ENCODE data around the gene RNF180. TPM values are rescaled to one million over a fixed set of nuclear protein-coding genes. Genes with fewer than 3 reads are reported as not detected.

Gene RNF180
- total RNA-seq, 4 donors from 2014 or later, result 50.5 to 99.0 (median 63.1) TPM

DNA sequence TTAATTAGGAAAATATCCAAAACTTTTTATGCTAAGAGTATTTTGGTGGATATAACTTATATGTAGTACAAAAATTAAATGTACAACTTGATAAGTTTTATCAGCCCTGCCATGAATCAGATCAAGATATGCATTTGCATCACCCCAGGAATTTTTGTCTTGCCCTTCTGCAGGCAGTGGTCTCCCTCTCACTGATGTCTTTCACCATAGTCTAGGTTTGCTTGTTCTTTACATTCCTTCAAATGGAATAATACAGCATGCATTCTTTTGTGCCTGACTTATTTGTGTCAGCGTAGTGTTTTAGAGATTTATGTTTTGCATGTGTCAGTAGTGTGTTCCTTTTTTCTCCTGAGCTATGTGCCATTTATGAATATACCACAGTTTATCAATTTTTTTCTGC is 36.4 kb downstream of the RNF180 start:
- Histone ChIP-seq H3K9me3 (no peaks in the 10 kb centered on the region), H3K27ac (no peak overlapping the region), H3K36me3 (no peaks in the 10 kb centered on the region), H3K4me1 (no peaks in the 10 kb centered on the region), H3K4me3 (replicated peaks in 1 of 3) (no peak overlapping the region), H3K27me3 (no peaks in the 10 kb centered on the region)
- 94 to 97% methylated on average over 1 of the region's 1 CpG for WGBS, 2 donors
- no peak for DNase-seq
- intact Hi-C loops (cut with DNase I), result no loop called here
- TF ChIP-seq, protein P1, sequence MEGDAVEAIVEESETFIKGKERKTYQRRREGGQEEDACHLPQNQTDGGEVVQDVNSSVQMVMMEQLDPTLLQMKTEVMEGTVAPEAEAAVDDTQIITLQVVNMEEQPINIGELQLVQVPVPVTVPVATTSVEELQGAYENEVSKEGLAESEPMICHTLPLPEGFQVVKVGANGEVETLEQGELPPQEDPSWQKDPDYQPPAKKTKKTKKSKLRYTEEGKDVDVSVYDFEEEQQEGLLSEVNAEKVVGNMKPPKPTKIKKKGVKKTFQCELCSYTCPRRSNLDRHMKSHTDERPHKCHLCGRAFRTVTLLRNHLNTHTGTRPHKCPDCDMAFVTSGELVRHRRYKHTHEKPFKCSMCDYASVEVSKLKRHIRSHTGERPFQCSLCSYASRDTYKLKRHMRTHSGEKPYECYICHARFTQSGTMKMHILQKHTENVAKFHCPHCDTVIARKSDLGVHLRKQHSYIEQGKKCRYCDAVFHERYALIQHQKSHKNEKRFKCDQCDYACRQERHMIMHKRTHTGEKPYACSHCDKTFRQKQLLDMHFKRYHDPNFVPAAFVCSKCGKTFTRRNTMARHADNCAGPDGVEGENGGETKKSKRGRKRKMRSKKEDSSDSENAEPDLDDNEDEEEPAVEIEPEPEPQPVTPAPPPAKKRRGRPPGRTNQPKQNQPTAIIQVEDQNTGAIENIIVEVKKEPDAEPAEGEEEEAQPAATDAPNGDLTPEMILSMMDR (IDR thresholded peaks at IDR 0.05), result no peak
- no peak for TF ChIP-seq POLR2A (IDR thresholded peaks at IDR 0.05)

DNA sequence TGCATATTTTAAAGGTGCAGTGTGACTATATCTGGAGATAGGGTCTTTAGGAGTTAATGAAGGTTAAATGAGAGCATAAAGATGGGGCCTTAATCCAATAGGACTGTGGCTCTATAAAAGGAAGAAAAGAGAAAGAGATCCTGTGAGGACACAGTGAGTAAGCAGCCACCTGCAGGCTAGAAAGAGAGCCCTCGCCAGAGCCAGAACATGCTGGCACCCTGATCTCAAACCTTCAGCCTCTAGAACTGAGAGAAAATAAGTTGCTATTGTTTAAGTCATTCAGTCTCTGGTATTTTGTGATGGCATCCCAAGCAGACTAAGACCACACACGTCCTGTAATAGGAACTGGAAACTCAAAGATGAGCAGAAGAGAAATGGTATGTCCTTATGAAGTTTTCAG is 41.0 kb downstream of the RNF180 start:
- no peaks in the 10 kb centered on the region for H3K4me1 ChIP-seq
- no peak overlapping the region for H3K4me3 ChIP-seq (replicated peaks in 1 of 3)
- no peaks in the 10 kb centered on the region for H3K27me3 ChIP-seq
- no peak for TF ChIP-seq POLR2A (IDR thresholded peaks at IDR 0.05)
- TF ChIP-seq, protein P1 (IDR thresholded peaks at IDR 0.05), result no peak
- H3K9me3 ChIP-seq, result no peaks in the 10 kb centered on the region
- intact Hi-C loops (cut with DNase I), result loop anchor here (5.0 kb wide), 1 partner anchor 59 kb away; no protein-coding TSS in a partner anchor
- 84 to 89% methylated on average over 2 of the region's 2 CpGs for WGBS, 2 donors
- DNase-seq, result no peak
- no peak overlapping the region for H3K27ac ChIP-seq
- H3K36me3 ChIP-seq, result no peaks in the 10 kb centered on the region

DNA sequence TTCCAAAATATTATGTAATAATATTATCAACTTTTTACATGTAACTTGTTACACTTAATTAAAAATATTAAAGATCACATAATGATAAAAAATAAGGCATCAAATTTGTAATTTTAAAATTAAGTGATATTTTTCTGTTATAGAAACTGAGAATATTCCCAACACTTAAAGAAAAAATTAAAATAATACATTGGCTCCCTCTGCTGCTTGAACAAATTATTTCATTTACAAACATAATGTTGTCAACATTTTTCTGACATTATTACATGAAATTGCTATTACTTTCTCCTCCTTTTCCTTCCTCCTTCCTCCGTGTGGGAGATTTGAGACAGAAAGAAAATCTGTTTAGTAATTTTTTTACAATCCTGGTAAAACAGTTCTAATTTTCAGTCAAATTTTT is 42.3 kb downstream of the RNF180 start:
- intact Hi-C loops (cut with DNase I), result loop anchor here (5.0 kb wide), 1 partner anchor 61 kb away; no protein-coding TSS in a partner anchor
- 42 to 58% methylated on average over 1 of the region's 1 CpG for WGBS, 2 donors

DNA sequence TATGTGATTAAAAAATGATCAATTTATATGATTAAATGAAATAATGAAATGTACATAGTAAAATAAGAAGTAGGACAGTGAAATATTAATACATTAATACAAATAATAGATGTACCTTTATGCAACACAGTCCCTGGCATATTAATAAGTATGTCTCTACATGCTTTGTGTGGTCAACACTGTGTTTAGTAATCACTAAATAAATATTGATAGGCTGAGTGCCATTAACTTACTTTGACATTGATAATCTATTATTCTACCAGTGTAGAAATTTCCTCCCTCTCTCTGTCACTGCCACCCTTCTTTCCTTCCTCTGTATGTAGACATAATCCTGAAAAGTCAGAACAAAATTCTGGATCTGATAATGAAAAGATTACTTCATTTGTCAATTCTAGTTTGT is 43.7 kb downstream of the RNF180 start:
- Histone ChIP-seq H3K4me1 (no peaks in the 10 kb centered on the region), H3K9me3 (no peaks in the 10 kb centered on the region), H3K36me3 (peaks cover 0 to 5% of the 10 kb centered on the region in 2 donors), H3K4me3 (replicated peaks in 1 of 3) (no peak overlapping the region), H3K27me3 (no peaks in the 10 kb centered on the region), H3K27ac (no peak overlapping the region)
- no peak for DNase-seq
- intact Hi-C loops (cut with DNase I), result loop anchor here (5.0 kb wide), 1 partner anchor 62 kb away; no protein-coding TSS in a partner anchor
- TF ChIP-seq, protein P1 (IDR thresholded peaks at IDR 0.05), result no peak
- no peak for TF ChIP-seq POLR2A (IDR thresholded peaks at IDR 0.05)

More for the DNA sequence above, 42.3 kb downstream of the RNF180 start:
- no peak overlapping the region for H3K27ac ChIP-seq
- no peak overlapping the region for H3K4me3 ChIP-seq (replicated peaks in 1 of 3)
- H3K27me3 ChIP-seq, result no peaks in the 10 kb centered on the region
- no peak for TF ChIP-seq POLR2A (IDR thresholded peaks at IDR 0.05)
- TF ChIP-seq, protein P1 (IDR thresholded peaks at IDR 0.05), result peak in 3 of 6 experiments; percentile 33 to 66 (median 50)
- H3K36me3 ChIP-seq, result no peaks in the 10 kb centered on the region
- DNase-seq, result no peak
- no peaks in the 10 kb centered on the region for H3K4me1 ChIP-seq
- no peaks in the 10 kb centered on the region for H3K9me3 ChIP-seq

DNA sequence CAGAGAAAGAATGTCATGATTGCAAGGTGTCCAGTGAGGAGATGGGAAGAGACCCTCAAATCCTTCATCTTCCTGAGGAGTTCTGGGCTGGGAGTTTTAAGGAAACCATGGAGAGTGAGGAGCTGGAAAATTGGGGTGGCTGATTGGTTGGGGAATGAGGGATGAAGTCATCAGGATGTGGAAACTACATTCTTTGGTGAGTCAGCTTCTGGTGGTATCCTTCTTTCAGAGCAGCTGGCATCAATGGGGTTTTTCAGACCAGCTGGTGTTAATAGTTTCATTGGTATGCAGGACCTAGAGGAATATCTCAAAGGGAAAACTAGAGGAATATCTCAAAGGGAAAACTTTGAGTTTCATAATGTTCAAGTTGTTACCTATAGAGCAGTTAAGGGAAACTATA is 45.2 kb downstream of the RNF180 start:
- no peak for TF ChIP-seq POLR2A (IDR thresholded peaks at IDR 0.05)
- TF ChIP-seq, protein P1 (IDR thresholded peaks at IDR 0.05), result no peak
- no peak for DNase-seq
- Histone ChIP-seq H3K36me3 (peaks cover 0 to 5% of the 10 kb centered on the region in 2 donors), H3K4me1 (no peaks in the 10 kb centered on the region), H3K27me3 (no peaks in the 10 kb centered on the region), H3K9me3 (no peaks in the 10 kb centered on the region), H3K4me3 (replicated peaks in 1 of 3) (no peak overlapping the region), H3K27ac (no peak overlapping the region)
- intact Hi-C loops (cut with DNase I), result no loop called here

Data from thyroid gland (tissue), 4 donors.